Stimulated activated CD8-positive, alpha-beta memory T cell treated with anti-CD3 and anti-CD28 coated beads, Interleukin-12 subunit alpha, Interleukin-12 subunit beta, amount 100 ng/mL, for 4 hours (primary cell): ENCODE measurements around the gene FBXO45.
"Not testable (repeated sequence)": the region's sequence is repeated elsewhere in the genome, so short reads cannot be mapped to it uniquely, and the experiment has no call there.

Source experiments
- DNase-seq: peaks from one replicate; pipeline ENCODE4 v3.0.0-alpha.2; 2020; ENCODE audit warnings: low read depth

FBXO45 gene

GRCh38 chr3:196619223-196619622 is 50.8 kb downstream of the FBXO45 start:
- DNase-seq, result no peak

GRCh38 chr3:196619627-196620026 is 51.2 kb downstream of the FBXO45 start:
- not testable (repeated sequence) for DNase-seq

- DNase-seq, result no peak
Observed at GRCh38 chr3:196620161-196620604, 51.7 kb downstream of the FBXO45 start.

GRCh38 chr3:196620684-196621083 is 52.2 kb downstream of the FBXO45 start:
- DNase-seq, result no peak

GRCh38 chr3:196621611-196622010 is 53.2 kb downstream of the FBXO45 start:
- no peak for DNase-seq

GRCh38 chr3:196624067-196624790 is 55.8 kb downstream of the FBXO45 start:
- DNase-seq, result no peak

- DNase-seq, result no peak
Observed at GRCh38 chr3:196624907-196625306, 56.4 kb downstream of the FBXO45 start.

- DNase-seq, result no peak
Observed at GRCh38 chr3:196625331-196625730, 56.9 kb downstream of the FBXO45 start.

GRCh38 chr3:196627918-196628231 is 59.4 kb downstream of the FBXO45 start:
- DNase-seq, result no peak

GRCh38 chr3:196629228-196629627 is 60.8 kb downstream of the FBXO45 start:
- DNase-seq, result no peak

- no peak for DNase-seq
Observed at GRCh38 chr3:196631682-196632045, 63.2 kb downstream of the FBXO45 start.

GRCh38 chr3:196632046-196632751 is 63.7 kb downstream of the FBXO45 start:
- peak; percentile 76 for DNase-seq

- DNase-seq, result no peak
Observed at GRCh38 chr3:196633555-196634151, 65.2 kb downstream of the FBXO45 start.

GRCh38 chr3:196634224-196634623 is 65.8 kb downstream of the FBXO45 start:
- DNase-seq, result no peak

GRCh38 chr3:196634829-196635228 is 66.4 kb downstream of the FBXO45 start:
- DNase-seq, result no peak

GRCh38 chr3:196636369-196637349 is 68.2 kb downstream of the FBXO45 start:
- no peak for DNase-seq

GRCh38 chr3:196637941-196638340 is 69.5 kb downstream of the FBXO45 start:
- not testable (repeated sequence) for DNase-seq
